OCI-LY3 (cell line): Measurements from ENCODE around the gene FSTL5.

ENCODE experiments used
- H2AFZ ChIP-seq: fragments of 200-600, 300-600 bp; shearing (Covaris generic); 2 replicates; pipeline ENCODE4 v1.6.0; 2014; ENCODE audit warnings: antibody characterized with exemption, low read depth, low read length
- H3K27ac ChIP-seq: fragments of 200-600, 300-600 bp; sonication (generic); 2 replicates; pipeline ENCODE4 v1.5.1; 2014; ENCODE audit warnings: mild to moderate bottlenecking, low read length, moderate library complexity, mixed read lengths
- H3K27me3 ChIP-seq: fragments of 200-600, 300-600 bp; sonication (generic); 2 replicates; pipeline ENCODE4 v1.6.1; 2014; ENCODE audit warnings: low read depth, low read length, mixed read lengths
- H3K36me3 ChIP-seq: fragments of 200-600, 300-600 bp; sonication (generic); replicated peaks from 2 replicates; pipeline ENCODE3; 2014; ENCODE audit warnings: low read depth, low read length, mixed read lengths
- H3K4me1 ChIP-seq: fragments of 300-600, 200-600 bp; sonication (generic); 2 replicates; pipeline ENCODE4 v1.6.1; 2014; ENCODE audit warnings: low read length, mixed read lengths
- H3K4me2 ChIP-seq: fragments of 200-600, 300-600 bp; sonication (generic); 2 replicates; pipeline ENCODE4 v1.6.1; 2014; ENCODE audit warnings: low read length, mixed read lengths
- H3K4me3 ChIP-seq: fragments of 300-600, 200-600 bp; sonication (generic); 2 replicates; pipeline ENCODE4 v1.5.1; 2014; ENCODE audit warnings: antibody characterized with exemption, mild to moderate bottlenecking, low read length, moderate library complexity
- H3K79me2 ChIP-seq: fragments of 300-600, 200-600 bp; shearing (Covaris generic); 2 replicates; pipeline ENCODE4 v1.6.1; 2014; ENCODE audit warnings: mild to moderate bottlenecking, low read length, mixed read lengths
- H3K9ac ChIP-seq: fragments of 300-600, 200-600 bp; shearing (Covaris generic); 2 replicates; pipeline ENCODE4 v1.6.0; 2014; ENCODE audit warnings: mild to moderate bottlenecking, low read length, moderate library complexity
- H3K9me3 ChIP-seq: fragments of 200-600, 300-600 bp; shearing (Covaris generic); 2 replicates; pipeline ENCODE4 v1.6.1; 2014; ENCODE audit warnings: low read length, mixed read lengths; ENCODE audit not compliant: insufficient read depth
- H4K20me1 ChIP-seq: fragments of 200-600, 300-600 bp; sonication (generic); 2 replicates; pipeline ENCODE4 v1.6.1; 2016; ENCODE audit warnings: low read length, mixed read lengths; ENCODE audit not compliant: insufficient read depth
- EZH2phosphoT487 ChIP-seq: fragments of 200-600 bp; shearing (Covaris generic); IDR thresholded peaks from 2 replicates; pipeline ENCODE4 v1.6.1; 2018; ENCODE audit warnings: antibody characterized with exemption, mixed run types, low read depth
- TF ChIP-seq, protein P1 (sequence below): fragments of 200-600, 300-600 bp; sonication (generic); IDR thresholded peaks from 2 replicates; pipeline ENCODE4 v1.5.1; 2014; ENCODE audit warnings: antibody characterized with exemption, low read length, low read depth

Gene FSTL5

DNA sequence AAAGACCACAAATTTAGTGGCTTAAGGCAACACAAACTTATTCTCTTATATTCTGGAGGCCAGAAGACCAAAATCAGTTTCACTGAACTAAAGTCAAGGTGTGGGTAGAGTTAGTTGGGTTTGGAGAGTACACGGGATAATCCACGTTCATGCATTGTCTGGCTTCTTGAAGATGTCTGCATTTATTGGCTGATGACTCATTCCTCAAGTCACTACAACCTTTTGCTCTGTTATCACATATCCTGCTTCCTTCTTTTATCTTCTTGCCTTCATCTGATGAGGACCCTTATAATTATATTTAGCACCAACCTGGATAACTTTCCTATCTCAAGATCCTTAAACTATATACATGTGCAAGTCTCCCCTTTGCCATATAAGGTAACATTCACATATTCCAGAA lies 590.0 kb downstream of the FSTL5 start:
- peaks cover 5% of the 10 kb centered on the region; the same call in 1 of the 2 replicates for H3K4me1 ChIP-seq
- TF ChIP-seq, protein P1, sequence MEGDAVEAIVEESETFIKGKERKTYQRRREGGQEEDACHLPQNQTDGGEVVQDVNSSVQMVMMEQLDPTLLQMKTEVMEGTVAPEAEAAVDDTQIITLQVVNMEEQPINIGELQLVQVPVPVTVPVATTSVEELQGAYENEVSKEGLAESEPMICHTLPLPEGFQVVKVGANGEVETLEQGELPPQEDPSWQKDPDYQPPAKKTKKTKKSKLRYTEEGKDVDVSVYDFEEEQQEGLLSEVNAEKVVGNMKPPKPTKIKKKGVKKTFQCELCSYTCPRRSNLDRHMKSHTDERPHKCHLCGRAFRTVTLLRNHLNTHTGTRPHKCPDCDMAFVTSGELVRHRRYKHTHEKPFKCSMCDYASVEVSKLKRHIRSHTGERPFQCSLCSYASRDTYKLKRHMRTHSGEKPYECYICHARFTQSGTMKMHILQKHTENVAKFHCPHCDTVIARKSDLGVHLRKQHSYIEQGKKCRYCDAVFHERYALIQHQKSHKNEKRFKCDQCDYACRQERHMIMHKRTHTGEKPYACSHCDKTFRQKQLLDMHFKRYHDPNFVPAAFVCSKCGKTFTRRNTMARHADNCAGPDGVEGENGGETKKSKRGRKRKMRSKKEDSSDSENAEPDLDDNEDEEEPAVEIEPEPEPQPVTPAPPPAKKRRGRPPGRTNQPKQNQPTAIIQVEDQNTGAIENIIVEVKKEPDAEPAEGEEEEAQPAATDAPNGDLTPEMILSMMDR: no peak
- TF ChIP-seq EZH2phosphoT487: no peak

GRCh38 chr4:161564230-161564834 lies 599.5 kb downstream of the FSTL5 start:
- Histone ChIP-seq H3K9ac (no peak overlapping the region), H3K9me3 (no peaks in the 10 kb centered on the region), H2AFZ (no peak overlapping the region), H3K4me1 (no peaks in the 10 kb centered on the region), H3K79me2 (no peaks in the 10 kb centered on the region), H3K4me3 (no peak overlapping the region), H3K27me3 (no peaks in the 10 kb centered on the region), H3K27ac (no peak overlapping the region), H4K20me1 (no peaks in the 10 kb centered on the region), H3K4me2 (no peak overlapping the region), H3K36me3 (no peaks in the 10 kb centered on the region)
- TF ChIP-seq, protein P1: peak; percentile 48
- no peak for TF ChIP-seq EZH2phosphoT487

More for the DNA sequence above, 590.0 kb downstream of the FSTL5 start:
- Histone ChIP-seq H3K36me3 (no peaks in the 10 kb centered on the region), H3K27me3 (no peaks in the 10 kb centered on the region), H3K9me3 (no peaks in the 10 kb centered on the region), H3K79me2 (no peaks in the 10 kb centered on the region), H3K9ac (no peak overlapping the region), H3K4me3 (no peak overlapping the region), H2AFZ (no peak overlapping the region), H4K20me1 (no peaks in the 10 kb centered on the region), H3K27ac (no peak overlapping the region), H3K4me2 (no peak overlapping the region; the same call in 1 of the 2 replicates)

- Histone ChIP-seq H2AFZ (0 out of 2 replicates have a peak overlapping the region, but pooled peaks have one; percentile 1), H3K4me2 (peak overlapping the region; percentile 24)
Observed at GRCh38 chr4:161555689-161556660, 607.8 kb downstream of the FSTL5 start.

More at GRCh38 chr4:161555689-161556660, 607.8 kb downstream of the FSTL5 start:
- no peaks in the 10 kb centered on the region for H4K20me1 ChIP-seq
- H3K27me3 ChIP-seq: no peaks in the 10 kb centered on the region
- H3K27ac ChIP-seq: peak overlapping the region; percentile 52
- no peaks in the 10 kb centered on the region for H3K9me3 ChIP-seq
- H3K4me3 ChIP-seq: peak overlapping the region; percentile 0; the same call in 1 of the 2 replicates
- H3K79me2 ChIP-seq: no peaks in the 10 kb centered on the region
- peaks cover 26% of the 10 kb centered on the region for H3K4me1 ChIP-seq
- no peak for TF ChIP-seq EZH2phosphoT487
- TF ChIP-seq, protein P1: no peak
- no peaks in the 10 kb centered on the region for H3K36me3 ChIP-seq
- H3K9ac ChIP-seq: no peak overlapping the region
